Small intestine (tissue), 7 donors: ENCODE measurements around the gene GATA5. TPM values are rescaled to one million over a fixed set of nuclear protein-coding genes. Genes with fewer than 3 reads are reported as not detected.

Source experiments
- DNase-seq, 2 donors: peaks; one replicate each; pipeline versions ENCODE4 v3.0.0 to v3.0.0-alpha.2; 2013
- FAIRE-seq: peaks from 2 replicates; lab custom pipeline; 2012; peaks lifted over from hg19 to GRCh38; lab: Jason Lieb, UNC
- H3K27ac ChIP-seq, 3 donors: one replicate each; pipeline ENCODE4 v1.5.1; 2013; ENCODE audit warnings: low read length in 2 of 3, mild to moderate bottlenecking in 2 of 3, control low read depth in 1 of 3, inconsistent platforms in 1 of 3, low read depth in 1 of 3, moderate library complexity in 1 of 3
- H3K27me3 ChIP-seq, 3 donors: one replicate each; pipeline ENCODE4 v1.6.1; 2013; ENCODE audit warnings: low read length in 3 of 3, inconsistent platforms in 1 of 3; ENCODE audit not compliant: control insufficient read depth in 3 of 3, insufficient read depth in 3 of 3
- H3K36me3 ChIP-seq, 3 donors: one replicate each; pipeline ENCODE4 v1.6.1; 2013; ENCODE audit warnings: low read length in 3 of 3, inconsistent platforms in 1 of 3, low read depth in 1 of 3, mild to moderate bottlenecking in 1 of 3, moderate library complexity in 1 of 3; ENCODE audit not compliant: control insufficient read depth in 3 of 3, insufficient read depth in 2 of 3
- H3K4me1 ChIP-seq, 3 donors: one replicate each; pipeline ENCODE4 v1.6.1; 2013; ENCODE audit warnings: low read length in 2 of 3, inconsistent platforms in 1 of 3, low read depth in 1 of 3, mild to moderate bottlenecking in 1 of 3, moderate library complexity in 1 of 3; ENCODE audit not compliant: control insufficient read depth in 3 of 3, insufficient read depth in 2 of 3
- H3K4me3 ChIP-seq, 3 donors: one replicate each; pipeline ENCODE4 v1.5.1; 2013; ENCODE audit warnings: low read length in 3 of 3, control low read depth in 1 of 3, inconsistent platforms in 1 of 3, low read depth in 1 of 3, mild to moderate bottlenecking in 1 of 3, moderate library complexity in 1 of 3
- H3K9me3 ChIP-seq, 2 donors: one replicate each; pipeline ENCODE4 v1.6.1; 2013; ENCODE audit warnings: low read depth in 1 of 2, low read length in 1 of 2; ENCODE audit not compliant: control insufficient read depth in 2 of 2, insufficient read depth in 1 of 2
- WGBS, 3 donors: extraction: QIAGEN DNeasy Blood & Tissue Kit; methylation state at CpG; one replicate each; pipeline ENCODE4 v1.1.7; 2013; 5-methylcytosine and 5-hydroxymethylcytosine counted together
- polyA plus RNA-seq, 4 donors: library from polyadenylated mRNA; stranded (reverse) in 3 of 4; unstranded in 1 of 4; fragments of 200-250 nt in 3 of 4; fragments of 120-200 nt in 1 of 4; gene quantifications; one replicate each; pipeline versions ENCODE4 v1.2.1 to v1.2.3, GENCODE V29; 2013
- donor health status: healthy with polysubstance abuse.
- donor health status: control.
- donor health status: control.
- donor health status: Bipolar disorder and iron deficiency.
- donor health status: healthy.

The GATA5 gene
- polyA plus RNA-seq, 4 donors, result 11.9 to 52.9 (median 34.7) TPM

DNA sequence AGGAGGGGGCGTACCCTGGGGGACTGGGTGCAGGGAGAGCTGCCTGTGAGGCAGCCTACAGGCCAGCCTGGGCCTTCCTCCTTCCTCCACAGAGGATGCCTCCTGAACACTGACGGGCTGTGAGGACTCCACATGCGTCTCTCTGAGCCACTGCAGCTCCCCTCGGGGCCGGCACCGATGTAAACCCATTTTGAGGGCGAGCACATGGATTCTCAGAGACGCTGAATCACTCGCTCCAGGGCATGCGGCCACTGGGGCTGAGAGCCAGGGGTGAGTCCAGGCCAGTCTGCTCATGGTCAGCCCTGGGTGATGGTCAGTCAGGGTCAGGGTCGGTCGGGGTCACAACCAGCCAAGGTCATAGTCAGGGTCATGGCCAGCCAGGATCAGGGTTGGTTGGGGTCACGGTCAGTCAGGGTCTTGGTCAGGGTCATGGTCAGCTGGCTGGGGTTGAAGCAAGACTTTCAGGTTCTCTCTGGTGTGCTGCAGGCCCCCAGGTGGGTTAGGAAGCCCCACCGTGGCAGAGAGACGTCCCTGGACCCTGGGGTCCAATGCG is 33.7 kb downstream of the GATA5 start:
- DNase-seq (no peak), FAIRE-seq (no peak)
- Histone ChIP-seq H3K27ac (no peak overlapping the region), H3K4me1 (peaks cover 0 to 12% (median 0%) of the 10 kb centered on the region in 3 donors), H3K9me3 (peaks cover 0 to 1% of the 10 kb centered on the region in 2 donors), H3K36me3 (no peaks in the 10 kb centered on the region), H3K27me3 (no peaks in the 10 kb centered on the region), H3K4me3 (no peak overlapping the region)
- WGBS, 3 donors, result 82 to 85% (median 83%) methylated on average over 15 to 16 of the region's 16 CpGs

DNA sequence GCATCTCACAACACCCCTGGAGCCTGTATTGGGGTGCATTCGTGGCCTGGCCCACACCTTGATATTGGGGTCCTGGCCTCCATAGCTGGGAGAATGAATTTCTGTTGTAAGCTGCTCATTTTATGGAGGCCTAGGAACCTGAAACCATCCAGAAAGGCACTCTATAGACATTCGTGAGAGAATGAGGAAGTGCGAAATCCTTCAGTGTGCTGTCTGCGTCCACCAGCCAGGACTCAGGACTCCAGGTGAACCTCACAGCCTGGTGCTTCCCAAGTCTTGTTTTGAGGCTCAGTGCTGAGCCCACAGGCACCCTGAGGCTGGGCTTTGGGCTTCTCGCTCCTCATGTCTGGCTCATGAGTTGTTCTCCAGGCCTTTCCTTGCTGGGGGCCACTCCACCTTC is 36.6 kb downstream of the GATA5 start:
- no peak overlapping the region for H3K27ac ChIP-seq
- DNase-seq (no peak), FAIRE-seq (no peak)
- H3K4me3 ChIP-seq, result no peak overlapping the region
- H3K36me3 ChIP-seq, result no peaks in the 10 kb centered on the region
- H3K9me3 ChIP-seq, result peaks cover 0 to 9% of the 10 kb centered on the region in 2 donors
- WGBS, 3 donors, result 62 to 67% (median 67%) methylated on average over 5 of the region's 5 CpGs
- no peaks in the 10 kb centered on the region for H3K27me3 ChIP-seq
- peaks cover 0 to 3% (median 0%) of the 10 kb centered on the region in 3 donors for H3K4me1 ChIP-seq

DNA sequence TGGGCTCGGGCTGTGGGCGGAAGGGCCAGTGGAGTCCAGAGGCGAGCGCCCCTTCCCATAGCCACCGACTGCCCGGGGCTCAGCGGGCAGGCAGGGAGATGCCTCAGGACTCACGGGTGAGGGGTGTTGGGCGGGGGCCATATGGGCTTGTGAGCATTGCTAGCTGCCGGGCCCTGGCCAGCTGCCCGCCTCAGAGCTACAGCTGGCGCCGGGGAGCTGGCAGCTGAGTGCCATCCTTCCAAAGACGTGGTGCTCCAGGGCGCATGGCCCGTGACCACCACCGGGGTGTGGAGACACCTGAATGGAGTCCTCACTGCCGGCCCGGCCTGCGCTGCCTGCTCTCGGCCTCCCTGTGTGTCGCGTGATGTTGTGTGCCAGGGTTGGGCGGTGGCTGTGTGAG is 37.9 kb downstream of the GATA5 start:
- FAIRE-seq (no peak), DNase-seq (no peak)
- 74 to 86% (median 81%) methylated on average over 21 to 24 of the region's 24 CpGs for WGBS, 3 donors
- H3K9me3 ChIP-seq, result peaks cover 0 to 9% of the 10 kb centered on the region in 2 donors
- H3K4me1 ChIP-seq, result peaks cover 0 to 11% (median 0%) of the 10 kb centered on the region in 3 donors
- H3K4me3 ChIP-seq, result no peak overlapping the region
- no peaks in the 10 kb centered on the region for H3K27me3 ChIP-seq
- H3K36me3 ChIP-seq, result no peaks in the 10 kb centered on the region
- no peak overlapping the region for H3K27ac ChIP-seq

DNA sequence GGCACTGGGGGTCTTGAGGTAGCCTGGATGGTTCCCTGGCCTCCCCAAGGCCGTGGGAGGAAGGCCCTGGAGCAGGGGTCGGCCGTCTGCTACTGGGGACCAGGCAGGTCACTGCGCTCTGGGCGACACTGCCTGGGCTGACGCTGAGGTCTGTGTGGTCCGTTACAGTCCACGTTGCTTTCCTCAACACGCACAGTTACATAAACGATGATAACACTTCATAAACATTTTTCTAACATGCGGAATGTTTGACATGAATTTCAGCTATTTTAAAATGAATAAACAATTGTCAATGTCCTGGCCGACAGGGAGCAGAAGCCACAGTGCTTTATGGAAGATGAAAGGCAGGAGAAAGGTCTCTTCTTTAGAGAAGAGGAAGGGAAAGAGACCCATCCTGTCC is 38.3 kb downstream of the GATA5 start:
- Histone ChIP-seq H3K4me1 (peaks cover 0 to 15% (median 0%) of the 10 kb centered on the region in 3 donors), H3K27me3 (no peaks in the 10 kb centered on the region), H3K9me3 (peaks cover 0 to 9% of the 10 kb centered on the region in 2 donors), H3K27ac (no peak overlapping the region), H3K4me3 (no peak overlapping the region), H3K36me3 (no peaks in the 10 kb centered on the region)
- WGBS, 3 donors, result 69 to 86% (median 86%) methylated on average over 12 of the region's 12 CpGs
- FAIRE-seq (no peak), DNase-seq (no peak)

DNA sequence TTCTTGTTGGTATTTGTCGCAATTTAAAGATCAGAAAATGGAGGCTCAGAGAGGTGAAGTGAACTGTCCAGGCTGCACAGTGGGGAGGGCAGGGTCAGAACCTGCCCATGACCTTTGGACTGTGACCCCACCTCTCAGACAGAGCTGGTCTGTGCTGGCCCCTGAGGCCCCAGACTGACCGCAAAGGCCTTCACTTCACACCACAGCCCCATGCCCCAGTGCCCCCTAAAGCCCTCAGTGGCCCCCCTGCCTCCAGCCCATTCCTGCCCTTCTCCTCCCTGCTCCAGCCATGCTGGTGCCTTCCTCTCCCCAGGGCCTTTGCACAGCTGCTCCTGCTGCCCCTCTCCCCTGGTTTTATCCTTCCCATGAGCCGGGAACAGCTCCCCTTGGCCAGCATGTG is 39.1 kb downstream of the GATA5 start:
- H3K9me3 ChIP-seq, result peaks cover 0 to 9% of the 10 kb centered on the region in 2 donors
- H3K36me3 ChIP-seq, result no peaks in the 10 kb centered on the region
- 89 to 95% (median 90%) methylated on average over 3 of the region's 3 CpGs for WGBS, 3 donors
- no peak overlapping the region for H3K4me3 ChIP-seq
- H3K27ac ChIP-seq, result no peak overlapping the region
- no peaks in the 10 kb centered on the region for H3K27me3 ChIP-seq
- no peak for DNase-seq
- FAIRE-seq, result no peak
- H3K4me1 ChIP-seq, result peaks cover 0 to 23% (median 0%) of the 10 kb centered on the region in 3 donors

DNA sequence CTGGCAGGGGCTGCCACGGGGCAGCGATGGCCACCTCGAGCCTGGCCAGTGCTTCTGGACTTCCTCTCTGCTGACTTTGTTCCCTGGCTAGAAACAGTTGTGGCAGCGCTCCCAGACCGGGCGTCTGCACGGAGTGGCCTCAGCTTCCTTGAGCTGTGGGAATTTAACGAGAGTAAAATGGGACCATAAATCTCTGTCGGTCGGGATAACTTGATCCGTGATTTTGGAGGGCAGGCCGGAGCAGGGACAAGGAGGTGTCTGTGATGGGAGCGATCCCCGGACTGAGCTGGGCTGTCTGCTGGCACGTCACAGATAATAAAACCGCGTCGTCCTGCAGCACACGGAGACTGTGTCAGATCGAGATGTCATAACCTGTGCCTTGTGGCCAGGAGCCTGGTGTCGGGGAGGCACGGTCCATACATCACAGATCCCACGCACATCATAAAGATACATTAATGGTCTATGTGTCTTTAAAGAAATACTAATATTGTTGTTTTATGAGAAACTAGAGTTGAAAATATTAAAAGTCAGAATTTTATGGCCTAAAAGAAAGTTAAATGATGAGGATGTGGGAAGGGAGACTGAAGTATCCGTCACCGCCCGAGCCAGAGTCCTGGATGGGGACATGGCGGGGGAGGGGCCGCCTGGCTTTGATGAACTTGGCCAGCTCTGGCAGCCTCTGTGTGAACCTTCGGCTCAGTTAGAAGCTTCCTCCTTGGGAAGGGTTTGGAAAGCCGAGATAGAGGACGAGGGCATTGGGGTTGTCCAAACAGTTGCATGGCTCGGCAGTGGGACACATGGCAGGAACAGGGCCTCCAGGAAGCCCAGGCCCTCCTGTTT is 41.9 kb downstream of the GATA5 start:
- no peak overlapping the region for H3K27ac ChIP-seq
- FAIRE-seq (no peak), DNase-seq (peak; percentile 45 to 48)
- no peak overlapping the region for H3K4me3 ChIP-seq
- H3K27me3 ChIP-seq, result no peaks in the 10 kb centered on the region
- H3K36me3 ChIP-seq, result no peaks in the 10 kb centered on the region
- peaks cover 0 to 9% of the 10 kb centered on the region in 2 donors for H3K9me3 ChIP-seq
- WGBS, 3 donors, result 9 to 30% (median 28%) methylated on average over 32 of the region's 32 CpGs
- peaks cover 0 to 43% (median 3%) of the 10 kb centered on the region in 3 donors for H3K4me1 ChIP-seq

DNA sequence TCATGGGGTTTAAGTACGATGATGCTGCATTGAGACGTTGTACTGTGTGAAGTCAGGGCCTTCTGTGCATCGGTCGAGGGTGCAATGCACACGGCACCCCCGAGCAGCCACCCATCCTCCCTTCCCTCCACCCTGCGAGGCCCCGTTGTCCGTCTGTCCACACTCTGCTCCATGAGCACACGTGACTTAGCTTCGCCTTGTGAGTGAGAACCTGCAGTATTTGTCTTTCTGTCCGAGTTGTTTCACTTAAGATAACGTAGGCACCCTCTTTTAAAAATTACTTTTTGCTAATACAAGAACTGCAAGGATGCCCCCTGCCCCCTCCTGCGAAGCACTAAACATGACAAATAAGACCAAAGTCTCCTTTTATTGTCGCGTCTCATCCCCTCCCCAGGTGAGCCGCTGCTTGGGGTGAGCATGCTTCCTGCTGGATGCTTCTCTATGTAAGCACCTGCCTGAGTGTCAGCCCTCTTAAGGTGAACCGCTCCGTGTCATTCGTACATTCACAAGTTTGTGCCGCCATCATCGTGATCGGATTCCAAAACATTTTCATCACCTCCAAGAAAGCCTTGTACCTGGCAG is 44.8 kb downstream of the GATA5 start:
- peak; percentile 54 to 93 for DNase-seq
- H3K9me3 ChIP-seq, result peaks cover 0 to under 1% of the 10 kb centered on the region in 2 donors
- H3K4me1 ChIP-seq, result peaks cover 0 to 72% (median 3%) of the 10 kb centered on the region in 3 donors
- FAIRE-seq, result no peak
- WGBS, 3 donors, result 13 to 52% (median 36%) methylated on average over 23 of the region's 23 CpGs
- no peaks in the 10 kb centered on the region for H3K36me3 ChIP-seq
- no peaks in the 10 kb centered on the region for H3K27me3 ChIP-seq
- H3K27ac ChIP-seq, result peak overlapping the region in 1 of 3 donors; percentile 86
- H3K4me3 ChIP-seq, result no peak overlapping the region

DNA sequence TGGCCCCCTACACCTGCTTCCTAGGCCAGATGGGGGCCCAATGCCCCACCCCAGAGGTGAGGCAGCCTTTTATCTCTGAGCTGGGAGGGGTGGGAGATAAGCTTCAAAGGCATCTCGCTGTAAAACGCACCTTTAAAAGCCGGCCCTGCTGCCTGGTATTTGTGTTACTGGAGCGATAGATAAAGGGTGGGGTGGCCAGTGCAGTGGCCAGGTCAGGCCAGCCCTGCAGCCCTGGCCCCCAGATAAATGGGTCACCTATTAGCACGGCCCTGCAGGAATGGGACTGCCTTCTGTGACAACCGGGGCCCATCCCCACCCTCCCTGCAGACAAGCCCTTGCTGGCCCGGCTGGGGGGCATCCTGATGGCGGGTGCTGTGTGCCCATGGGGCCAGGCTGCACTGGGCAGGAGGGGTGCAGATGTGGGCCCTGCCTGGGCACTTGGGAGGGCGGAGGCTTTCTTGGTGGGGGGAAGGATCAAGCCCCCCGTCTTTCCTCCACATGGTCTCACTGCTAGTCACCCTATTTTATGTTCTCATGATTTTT is 45.4 kb downstream of the GATA5 start:
- DNase-seq (peak; percentile 64 to 91), FAIRE-seq (no peak)
- Histone ChIP-seq H3K4me1 (peaks cover 0 to 72% (median 3%) of the 10 kb centered on the region in 3 donors), H3K36me3 (peaks cover 0 to 4% (median 0%) of the 10 kb centered on the region in 3 donors), H3K27ac (peak overlapping the region in 1 of 3 donors; percentile 86), H3K27me3 (no peaks in the 10 kb centered on the region), H3K9me3 (no peaks in the 10 kb centered on the region), H3K4me3 (no peak overlapping the region)
- WGBS, 3 donors, result 10 to 54% (median 22%) methylated on average over 10 of the region's 10 CpGs
